ELR (cell line): ENCODE measurements around the gene SLC7A1.

ENCODE experiments used
- DNase-seq: peaks from one replicate; pipeline ENCODE4 v3.0.0-alpha.2; 2015; ENCODE audit warnings: low read depth

The SLC7A1 gene

GRCh38 chr13:29583073-29583785, 12.3 kb downstream of the SLC7A1 start:
- peak; percentile 95 for DNase-seq

GRCh38 chr13:29582171-29582570, 13.3 kb downstream of the SLC7A1 start:
- no peak for DNase-seq

GRCh38 chr13:29581666-29582065, 13.8 kb downstream of the SLC7A1 start:
- no peak for DNase-seq

GRCh38 chr13:29579094-29579493, 16.4 kb downstream of the SLC7A1 start:
- no peak for DNase-seq

- DNase-seq: no peak
Observed at GRCh38 chr13:29578300-29579085, 17.0 kb downstream of the SLC7A1 start.

- DNase-seq: no peak
Observed at GRCh38 chr13:29577136-29578051, 18.1 kb downstream of the SLC7A1 start.

GRCh38 chr13:29576581-29576980, 18.9 kb downstream of the SLC7A1 start:
- DNase-seq: no peak

- DNase-seq: no peak
Observed at GRCh38 chr13:29575098-29575497, 20.4 kb downstream of the SLC7A1 start.

- DNase-seq: no peak
Observed at GRCh38 chr13:29573190-29573589, 22.3 kb downstream of the SLC7A1 start.

- no peak for DNase-seq
Observed at GRCh38 chr13:29572575-29572974, 22.9 kb downstream of the SLC7A1 start.

GRCh38 chr13:29571876-29572570, 23.5 kb downstream of the SLC7A1 start:
- no peak for DNase-seq

GRCh38 chr13:29570051-29570654, 25.3 kb downstream of the SLC7A1 start:
- no peak for DNase-seq

- no peak for DNase-seq
Observed at GRCh38 chr13:29569253-29570050, 26.0 kb downstream of the SLC7A1 start.

- DNase-seq: no peak
Observed at GRCh38 chr13:29568731-29569130, 26.8 kb downstream of the SLC7A1 start.

GRCh38 chr13:29567411-29567810, 28.1 kb downstream of the SLC7A1 start:
- no peak for DNase-seq

- no peak for DNase-seq
Observed at GRCh38 chr13:29566206-29566605, 29.3 kb downstream of the SLC7A1 start.

- DNase-seq: no peak
Observed at GRCh38 chr13:29564818-29565217, 30.7 kb downstream of the SLC7A1 start.

- no peak for DNase-seq
Observed at GRCh38 chr13:29564373-29564772, 31.1 kb downstream of the SLC7A1 start.

GRCh38 chr13:29563941-29564340, 31.5 kb downstream of the SLC7A1 start:
- no peak for DNase-seq

GRCh38 chr13:29562786-29563438, 32.6 kb downstream of the SLC7A1 start:
- DNase-seq: no peak
